Left ventricle myocardium superior (tissue), 1 donor: ENCODE data around the gene ATN1. TPM values are rescaled to one million over a fixed set of nuclear protein-coding genes. Genes with fewer than 3 reads are reported as not detected.
A peak's percentile ranks its signal among the peaks of the same experiment; 100 is the strongest.

ENCODE experiments used
- ATAC-seq: fragments of 200-7000 bp; cut with Tn5 transposase; one replicate; pipeline ENCODE4 v1.9.1; 2020; ENCODE audit warnings: mild to moderate bottlenecking, moderate library complexity
- DNase-seq: peaks from one replicate; pipeline ENCODE4 v3.0.0-alpha.2; 2020
- intact Hi-C: fragments of 100-400 bp; cut with micrococcal nuclease; formaldehyde crosslinking; loops from one replicate; pipeline ENCODE4 v1.11.0; 2022
- total RNA-seq: library from RNA; stranded (reverse); fragmentation: NEBNext Ultra II Directional; extraction: Animal tissue kit (Norgen Biotek cat#: 25700); gene quantifications from one replicate; pipeline ENCODE4 v1.2.1, GENCODE V29; 2021
- donor health status: DM: no; HTN: yes; CAD: no; lungs with severe emphysema.

The ATN1 gene
- total RNA-seq, 1 donor from 2014 or later = 83.1 TPM

GRCh38 chr12:6961695-6962284 lies 34.0 kb downstream of the ATN1 start:
- ATAC-seq (peak; percentile 49), DNase-seq (peak; percentile 68)
- intact Hi-C loops = no loop called here

DNA sequence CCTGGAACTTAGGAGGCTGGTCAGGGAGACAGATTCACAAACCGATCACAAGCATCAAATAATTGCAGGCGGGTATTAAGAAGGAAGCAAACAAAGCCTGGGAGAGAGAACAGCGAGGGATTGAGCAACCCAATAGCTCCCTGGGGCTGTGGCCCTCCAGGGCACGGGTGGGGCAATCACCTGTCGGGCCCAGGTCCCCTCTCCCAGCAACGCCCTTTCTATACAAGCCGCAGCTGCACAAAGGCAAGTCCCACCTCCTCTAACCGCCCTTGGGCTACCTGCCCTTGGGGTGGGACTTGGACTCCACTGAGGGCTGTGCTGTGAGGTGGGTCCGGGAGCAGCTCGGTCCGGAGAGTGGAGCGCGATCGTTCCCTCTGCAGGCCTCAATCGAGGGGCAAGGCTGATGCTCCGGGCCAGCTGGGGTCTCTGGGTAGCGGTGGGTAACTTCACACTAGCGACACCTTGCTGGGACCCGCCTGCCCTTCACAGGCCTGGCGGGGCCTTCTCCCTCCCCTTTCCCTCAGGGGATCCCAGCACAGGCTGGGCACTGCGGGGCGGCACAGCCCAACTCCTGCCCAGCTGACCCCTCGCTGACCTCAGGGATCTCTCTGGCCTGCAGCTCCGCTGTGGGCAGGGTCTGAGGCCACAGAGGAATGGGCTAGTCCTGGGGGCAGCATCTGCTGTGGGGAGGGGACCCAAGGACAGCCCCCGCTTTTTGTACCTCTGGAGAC lies 34.7 kb downstream of the ATN1 start:
- intact Hi-C loops = no loop called here
- DNase-seq (no peak), ATAC-seq (no peak)

GRCh38 chr12:6963016-6963731 lies 35.4 kb downstream of the ATN1 start:
- ATAC-seq (no peak), DNase-seq (no peak)
- intact Hi-C loops = no loop called here

GRCh38 chr12:6963791-6964413 lies 36.1 kb downstream of the ATN1 start:
- intact Hi-C loops = no loop called here
- DNase-seq (no peak), ATAC-seq (no peak)

DNA sequence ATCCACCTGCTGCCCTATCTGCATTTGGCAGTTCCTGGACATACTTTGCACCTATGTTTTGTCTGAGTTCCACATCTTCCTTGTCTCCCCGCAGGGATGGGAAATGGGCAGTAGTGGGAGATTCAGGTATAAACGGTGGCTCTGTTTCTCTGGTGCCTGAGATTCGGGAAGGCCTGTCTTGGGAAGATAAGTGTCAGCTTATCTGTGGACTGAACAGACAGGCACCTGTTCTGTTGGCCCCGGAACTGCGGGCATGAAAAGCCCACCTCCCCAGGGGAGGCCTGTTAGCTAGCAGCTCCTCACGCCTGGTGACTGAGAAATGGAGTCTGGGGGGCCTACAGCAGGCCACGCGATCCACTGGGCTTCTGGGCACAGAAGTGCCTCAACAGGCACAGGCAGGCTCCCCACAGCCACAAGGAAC lies 36.9 kb downstream of the ATN1 start:
- intact Hi-C loops = no loop called here
- DNase-seq = no peak
- no peak for ATAC-seq

DNA sequence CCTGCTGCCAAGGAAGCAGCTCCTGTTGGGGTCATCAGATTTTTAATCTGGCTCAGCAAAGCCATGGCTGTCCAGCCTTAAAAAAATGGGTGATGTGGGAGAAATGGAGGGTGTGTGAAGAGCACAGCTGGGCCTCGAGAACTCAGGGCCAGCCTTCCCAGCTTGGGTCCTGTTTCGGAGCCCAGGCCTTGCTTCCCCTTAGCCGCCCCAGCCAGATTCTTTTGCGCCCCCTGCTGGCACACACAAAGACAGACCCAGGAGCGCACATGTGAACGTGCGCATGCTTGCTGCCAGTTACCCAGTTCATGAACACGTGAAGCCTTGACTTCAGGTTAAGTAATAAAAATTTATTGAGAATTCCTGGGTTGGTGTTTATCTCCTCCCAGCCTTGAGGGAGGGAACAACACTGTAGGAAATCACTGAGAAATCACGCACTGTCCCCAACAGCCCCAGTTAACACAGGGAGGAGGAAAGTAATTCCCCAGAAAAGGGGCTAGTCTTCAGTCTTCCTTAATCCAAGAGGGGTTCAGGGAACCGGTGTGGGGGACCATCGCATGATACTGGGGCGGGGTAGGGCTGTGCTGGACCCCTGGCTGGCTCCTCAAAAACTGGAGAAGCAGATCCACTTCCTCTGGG lies 37.4 kb downstream of the ATN1 start:
- intact Hi-C loops = no loop called here
- ATAC-seq = peak; percentile 75
- DNase-seq = peak; percentile 87

DNA sequence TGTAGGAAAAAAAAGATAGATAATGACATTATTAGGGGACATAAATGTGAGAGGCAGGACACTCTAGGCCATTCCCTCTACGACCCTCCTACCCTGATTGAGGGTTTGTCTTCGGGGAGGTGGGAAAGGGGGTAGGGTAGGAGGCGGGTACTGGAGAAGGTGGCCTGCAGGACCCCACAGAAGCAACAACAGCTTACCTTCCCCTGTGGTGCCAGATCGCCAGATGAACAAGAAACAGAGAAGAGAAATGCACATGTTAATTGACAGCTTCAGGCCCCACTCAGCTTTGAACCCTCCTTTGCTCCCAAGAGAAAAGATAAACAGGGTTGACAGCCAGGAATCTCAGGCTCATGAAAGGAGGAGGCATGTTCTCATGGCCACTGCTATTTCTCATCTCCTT lies 38.0 kb downstream of the ATN1 start:
- DNase-seq (no peak), ATAC-seq (no peak)
- intact Hi-C loops = no loop called here

- ATAC-seq (no peak), DNase-seq (no peak)
These were observed 38.6 kb downstream of the ATN1 start for GRCh38 chr12:6966351-6966750.

GRCh38 chr12:6967651-6968100 lies 39.9 kb downstream of the ATN1 start:
- intact Hi-C loops = no loop called here
- no peak for DNase-seq

More at GRCh38 chr12:6966351-6966750, 38.6 kb downstream of the ATN1 start:
- intact Hi-C loops = no loop called here

GRCh38 chr12:6968426-6968825 lies 40.7 kb downstream of the ATN1 start:
- no peak for ATAC-seq
- no peak for DNase-seq
- intact Hi-C loops = no loop called here

More at GRCh38 chr12:6967651-6968100, 39.9 kb downstream of the ATN1 start:
- no peak for ATAC-seq

GRCh38 chr12:6970096-6970527 lies 42.4 kb downstream of the ATN1 start:
- DNase-seq (no peak), ATAC-seq (no peak)
- intact Hi-C loops = no loop called here

DNA sequence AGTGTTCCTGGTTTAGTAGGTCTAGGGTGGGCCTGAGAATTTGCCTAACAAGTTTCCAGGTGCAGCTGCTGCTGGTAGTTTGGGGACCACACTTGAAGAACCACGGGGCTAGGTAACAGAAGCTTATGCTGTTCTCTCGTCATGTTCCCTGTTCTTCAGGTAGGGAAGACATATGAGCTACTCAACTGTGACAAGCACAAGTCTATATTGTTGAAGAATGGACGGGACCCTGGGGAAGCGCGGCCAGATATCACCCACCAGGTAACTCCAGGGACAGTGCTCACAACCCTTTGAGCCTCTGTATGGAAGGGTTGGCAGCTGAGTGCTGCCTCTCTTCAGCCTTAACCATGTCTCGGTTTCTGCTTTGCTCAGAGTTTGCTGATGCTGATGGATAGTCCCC lies 46.4 kb downstream of the ATN1 start:
- intact Hi-C loops = no loop called here
- ATAC-seq (no peak), DNase-seq (no peak)

DNA sequence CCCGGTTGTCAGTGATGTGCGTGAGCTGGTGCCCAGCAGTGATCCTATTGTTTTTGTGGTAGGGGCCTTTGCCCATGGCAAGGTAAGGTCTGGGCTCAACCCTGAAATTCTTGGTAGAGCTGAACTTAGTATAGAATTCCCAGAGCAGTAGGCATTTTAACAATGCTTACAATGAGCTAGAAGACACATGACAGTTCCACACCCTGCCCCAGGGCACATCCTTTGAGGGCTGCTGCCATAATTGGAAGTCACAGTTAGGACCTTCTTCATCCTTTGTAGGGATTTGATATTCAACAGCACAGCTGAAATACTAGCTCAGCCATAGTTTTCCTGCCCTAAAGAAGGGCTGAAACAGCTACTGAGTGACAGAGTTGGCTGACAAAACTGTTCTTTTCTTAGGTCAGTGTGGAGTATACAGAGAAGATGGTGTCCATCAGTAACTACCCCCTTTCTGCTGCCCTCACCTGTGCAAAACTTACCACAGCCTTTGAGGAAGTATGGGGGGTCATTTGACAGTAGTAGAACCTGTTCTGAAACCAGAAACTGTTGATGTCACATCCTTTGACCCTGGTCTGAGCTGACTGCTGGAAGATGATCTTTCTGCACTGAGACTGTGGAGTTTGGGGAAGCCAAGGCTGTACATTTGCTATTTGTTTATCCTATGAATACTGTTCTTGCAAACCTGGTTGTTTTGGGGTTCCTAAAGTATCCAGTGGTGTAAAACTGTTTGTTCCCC lies 47.7 kb downstream of the ATN1 start:
- ATAC-seq (no peak), DNase-seq (no peak)
- intact Hi-C loops = no loop called here

- DNase-seq (no peak), ATAC-seq (no peak)
- intact Hi-C loops = no loop called here
These were observed 49.9 kb downstream of the ATN1 start for GRCh38 chr12:6977653-6978052.

DNA sequence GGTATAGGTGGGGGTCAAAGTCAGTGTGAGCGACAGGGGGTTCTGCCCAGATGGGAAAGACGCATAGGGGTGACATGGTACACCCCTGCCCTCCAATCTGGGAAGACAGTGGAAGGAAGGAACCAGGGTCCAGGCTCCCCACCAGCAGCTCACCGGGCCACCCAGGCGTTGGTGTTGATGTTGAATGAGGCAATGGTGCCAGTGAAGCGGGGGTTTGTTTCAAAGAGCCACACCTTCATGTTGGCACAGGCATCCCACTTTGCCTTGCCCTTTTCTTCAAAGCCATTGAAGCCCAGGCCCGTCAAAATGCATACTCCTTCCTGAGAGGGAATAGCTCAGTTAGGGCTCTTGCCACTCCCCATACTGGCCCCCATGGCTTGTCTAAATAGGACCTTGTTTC lies 50.4 kb downstream of the ATN1 start:
- ATAC-seq = peak; percentile 2
- no peak for DNase-seq
- intact Hi-C loops = no loop called here

DNA sequence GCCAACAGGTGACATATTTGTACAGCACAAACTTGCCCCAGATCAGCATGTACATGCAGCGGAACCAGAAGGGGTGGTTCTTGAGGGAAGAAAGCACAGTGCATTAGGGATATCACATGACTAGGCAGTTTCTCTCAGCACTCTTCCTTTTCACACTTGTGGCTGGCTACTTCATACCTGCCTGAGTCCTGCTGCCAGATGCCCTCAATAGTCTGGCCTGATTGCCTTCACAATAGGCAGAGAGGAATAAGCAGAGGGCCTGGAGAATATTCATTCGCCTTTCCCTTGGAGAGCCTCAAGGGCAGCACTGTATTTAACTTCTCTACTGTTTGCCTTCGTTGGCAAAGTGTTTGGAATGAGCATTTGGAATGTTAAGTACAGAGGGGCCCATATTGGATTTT lies 50.9 kb downstream of the ATN1 start:
- intact Hi-C loops = no loop called here
- DNase-seq (no peak), ATAC-seq (peak; percentile 62)

GRCh38 chr12:6979021-6979420 lies 51.3 kb downstream of the ATN1 start:
- intact Hi-C loops = no loop called here
- peak; percentile 88 for ATAC-seq
- peak; percentile 69 for DNase-seq

GRCh38 chr12:6979453-6979852 lies 51.7 kb downstream of the ATN1 start:
- no peak for DNase-seq
- intact Hi-C loops = no loop called here
- ATAC-seq = no peak

DNA sequence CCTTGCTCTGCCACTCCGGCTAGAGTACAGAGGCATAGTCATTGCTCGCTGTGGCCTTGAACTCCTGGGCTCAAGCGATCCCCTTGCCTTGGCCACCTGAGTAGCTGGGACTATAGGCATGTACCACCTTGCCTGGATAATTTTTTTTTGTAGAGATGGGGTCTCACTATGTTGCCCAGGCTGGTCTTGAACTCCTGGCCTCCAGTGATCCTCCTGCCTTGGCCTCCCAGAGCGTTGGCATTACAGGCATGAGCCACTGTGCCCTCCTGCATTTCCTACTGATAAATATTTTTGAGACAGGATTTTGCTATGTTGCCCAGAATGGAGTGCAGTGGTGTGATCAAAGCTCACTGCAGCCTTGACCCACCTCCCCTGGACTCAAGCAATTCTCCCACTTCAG lies 52.3 kb downstream of the ATN1 start:
- DNase-seq = no peak
- no peak for ATAC-seq
- intact Hi-C loops = no loop called here
